SK-N-SH (cell line): ENCODE measurements around the gene SELENOM. TPM values are rescaled to one million over a fixed set of nuclear protein-coding genes. Genes with fewer than 3 reads are reported as not detected.
A peak's percentile ranks its signal among the peaks of the same experiment; 100 is the strongest.

Source experiments
- CTCF ChIA-PET: fragments of 300-600, 350-600 bp; formaldehyde crosslinking; extraction: SDS; loops from one replicate; lab custom pipeline; 2021; lab: Yijun Ruan, JAX
- POLR2A ChIA-PET: fragments of 350-600 bp; sonication (Branson Sonifier 250); formaldehyde crosslinking; extraction: SDS; loops from one replicate; lab custom pipeline; 2020; ENCODE audit warnings: antibody characterized with exemption, inconsistent platforms; lab: Yijun Ruan, JAX
- DNase-seq: peaks from one replicate; pipeline ENCODE4 v3.0.0; 2012
- H2AFZ ChIP-seq: fragments of 200-600 bp; sonication (generic); 2 replicates; pipeline ENCODE4 v1.8.1; 2016; ENCODE audit warnings: antibody characterized with exemption, mild to moderate bottlenecking, low read depth
- H3F3A ChIP-seq: fragments of 200-600 bp; sonication (generic); replicated peaks from 2 replicates; pipeline ENCODE3; 2016; ENCODE audit warnings: antibody characterized with exemption, mild to moderate bottlenecking; ENCODE audit not compliant: insufficient read depth
- H3K27ac ChIP-seq, 2 experiments: fragments of 200-500 bp in 1 of 2; fragments of 200-600 bp in 1 of 2; sonication (Bioruptor generic) in 1 of 2; sonication (generic), shearing (Covaris generic) in 1 of 2; 2 replicates each; pipeline versions ENCODE4 v1.5.1 to v1.6.1; 2014 to 2016; ENCODE audit warnings: low read depth in 2 of 2, inconsistent platforms in 1 of 2, low read length in 1 of 2, mild to moderate bottlenecking in 1 of 2, mixed read lengths in 1 of 2
- H3K27me3 ChIP-seq: fragments of 200-600 bp; sonication (generic), shearing (Covaris generic); 2 replicates; pipeline ENCODE4 v1.6.1; 2016; ENCODE audit warnings: mixed run types; ENCODE audit not compliant: insufficient read depth
- H3K36me3 ChIP-seq, 2 experiments: fragments of 200-500 bp in 1 of 2; fragments of 200-600 bp in 1 of 2; sonication (Bioruptor generic) in 1 of 2; sonication (generic) in 1 of 2; replicated peaks in 1 of 2; 2 replicates each; pipeline versions ENCODE3 to v1.5.1; 2014 to 2016; ENCODE audit warnings: low read length in 1 of 2, mild to moderate bottlenecking in 1 of 2; ENCODE audit not compliant: insufficient read depth in 2 of 2, control insufficient read depth in 1 of 2
- H3K4me1 ChIP-seq, 2 experiments: fragments of 200-500 bp in 1 of 2; fragments of 200-600 bp in 1 of 2; sonication (Bioruptor generic) in 1 of 2; sonication (generic), shearing (Covaris generic) in 1 of 2; 2 replicates each; pipeline versions ENCODE4 v1.5.1 to v1.6.1; 2014 to 2016; ENCODE audit warnings: low read depth in 1 of 2, low read length in 1 of 2, mixed run types in 1 of 2; ENCODE audit not compliant: insufficient read depth in 2 of 2, control insufficient read depth in 1 of 2
- H3K4me2 ChIP-seq: fragments of 200-600 bp; sonication (generic), shearing (Covaris generic); 2 replicates; pipeline ENCODE4 v1.6.1; 2017; ENCODE audit warnings: mixed run types
- H3K4me3 ChIP-seq, 2 experiments: fragments of 200-500 bp in 1 of 2; fragments of 200-600 bp in 1 of 2; sonication (Bioruptor generic) in 1 of 2; sonication (generic), shearing (Covaris generic) in 1 of 2; 2 replicates each; pipeline versions ENCODE4 v1.5.1 to v1.8.1; 2014 to 2016; ENCODE audit warnings: low read depth in 2 of 2, inconsistent platforms in 1 of 2, low read length in 1 of 2, mild to moderate bottlenecking in 1 of 2, mixed read lengths in 1 of 2, moderate library complexity in 1 of 2
- H3K79me2 ChIP-seq: fragments of 200-600 bp; sonication (generic); 2 replicates; pipeline ENCODE4 v1.8.1; 2017; ENCODE audit warnings: mild to moderate bottlenecking; ENCODE audit not compliant: insufficient read depth
- H3K9ac ChIP-seq: fragments of 200-600 bp; sonication (generic); 2 replicates; pipeline ENCODE4 v1.6.1; 2017; ENCODE audit warnings: mixed run types
- H3K9me2 ChIP-seq: fragments of 200-600 bp; sonication (generic); 2 replicates; pipeline ENCODE4 v1.6.1; 2017; ENCODE audit warnings: mixed run types
- H3K9me3 ChIP-seq: fragments of 200-600 bp; sonication (generic); 2 replicates; pipeline ENCODE4 v1.6.1; 2017; ENCODE audit warnings: mixed run types, mild to moderate bottlenecking, moderate library complexity
- H4K20me1 ChIP-seq: fragments of 200-600 bp; sonication (generic); 2 replicates; pipeline ENCODE4 v1.6.1; 2017; ENCODE audit warnings: mild to moderate bottlenecking, mixed run types; ENCODE audit not compliant: insufficient read depth
- ELF1 ChIP-seq: IDR thresholded peaks from 2 replicates; pipeline ENCODE4 v1.4.0; 2012
- EP300 ChIP-seq, 2 experiments: IDR thresholded peaks; 2 replicates each; pipeline versions ENCODE4 v1.4.0 to v1.6.1; 2012; ENCODE audit warnings: borderline replicate concordance in 1 of 2, low read depth in 1 of 2, low read length in 1 of 2
- EZH2phosphoT487 ChIP-seq: fragments of 200-600 bp; sonication (generic); IDR thresholded peaks from 2 replicates; pipeline ENCODE4 v1.6.1; 2017; ENCODE audit warnings: low read depth, mixed run types, mild to moderate bottlenecking, antibody characterized with exemption, moderate library complexity, borderline replicate concordance
- FOXM1 ChIP-seq: IDR thresholded peaks from 2 replicates; pipeline ENCODE4 v1.4.0; 2012; ENCODE audit warnings: low read depth, mild to moderate bottlenecking
- GABPA ChIP-seq: IDR thresholded peaks from 2 replicates; pipeline ENCODE4 v1.4.0; 2012; ENCODE audit warnings: low read depth, mild to moderate bottlenecking
- GATA2 ChIP-seq: sonication (generic); formaldehyde crosslinking; IDR thresholded peaks from 2 replicates; pipeline ENCODE4 v1.5.0; 2020; ENCODE audit warnings: mild to moderate bottlenecking, missing genetic modification reagents
- JUND ChIP-seq: IDR thresholded peaks from 2 replicates; pipeline ENCODE4 v1.4.0; 2012
- MEF2A ChIP-seq: IDR thresholded peaks from 2 replicates; pipeline ENCODE4 v1.4.0; 2012; ENCODE audit warnings: low read depth, borderline replicate concordance
- POLR2AphosphoS5 ChIP-seq: IDR thresholded peaks from 2 replicates; pipeline ENCODE4 v1.6.1; 2012; ENCODE audit warnings: low read depth, low read length
- RFX5 ChIP-seq: IDR thresholded peaks from 2 replicates; pipeline ENCODE4 v1.6.1; 2012; ENCODE audit warnings: mild to moderate bottlenecking, improper control_type of control experiment, low read length
- SIN3A ChIP-seq: IDR thresholded peaks from 2 replicates; pipeline ENCODE4 v1.6.1; 2012; ENCODE audit warnings: low read depth, mild to moderate bottlenecking, low read length, moderate library complexity, borderline replicate concordance
- SMC3 ChIP-seq: IDR thresholded peaks from 2 replicates; pipeline ENCODE4 v1.6.1; 2012; ENCODE audit warnings: low read depth, low read length, improper control_type of control experiment
- TAF1 ChIP-seq: IDR thresholded peaks from 2 replicates; pipeline ENCODE4 v1.6.1; 2012; ENCODE audit warnings: low read depth, mild to moderate bottlenecking, low read length, moderate library complexity, borderline replicate concordance
- TCF12 ChIP-seq: IDR thresholded peaks from 2 replicates; pipeline ENCODE4 v1.4.0; 2012
- YY1 ChIP-seq: IDR thresholded peaks from 2 replicates; pipeline ENCODE4 v1.4.0; 2012; ENCODE audit warnings: low read depth, mild to moderate bottlenecking
- WGBS: methylation state at CpG from one replicate; pipeline ENCODE4 v1.1.6; 2017; ENCODE audit warnings: low lambda C conversion rate; 5-methylcytosine and 5-hydroxymethylcytosine counted together
- polyA plus RNA-seq, 3 experiments: library from polyadenylated mRNA; depleted of rRNA; stranded (reverse); fragments of >200 nt; gene quantifications; 2 replicates each; pipeline ENCODE4 v1.2.3, GENCODE V29; 2012
- TF ChIP-seq, protein P1 (sequence below): IDR thresholded peaks from 2 replicates; pipeline ENCODE4 v1.4.0; 2012; ENCODE audit warnings: low read depth, borderline replicate concordance
- TF ChIP-seq, protein P2 (sequence below): IDR thresholded peaks from 2 replicates; pipeline ENCODE4 v1.4.0; 2012; ENCODE audit warnings: low read depth
- TF ChIP-seq, protein P3 (sequence below): fragments of 150-350 bp; IDR thresholded peaks from 2 replicates; pipeline ENCODE4 v1.6.1; 2017; ENCODE audit warnings: antibody characterized with exemption, low read length, low read depth, borderline replicate concordance
- TF ChIP-seq, protein P4 (sequence below): fragments of 200-600 bp; sonication (generic); IDR thresholded peaks from 2 replicates; pipeline ENCODE4 v1.6.1; 2017; ENCODE audit warnings: antibody characterized with exemption, mild to moderate bottlenecking, moderate library complexity

SELENOM gene
- polyA plus RNA-seq, 1 of the 3 experiments (the other 2 are of a cell fraction) = 117 TPM

DNA sequence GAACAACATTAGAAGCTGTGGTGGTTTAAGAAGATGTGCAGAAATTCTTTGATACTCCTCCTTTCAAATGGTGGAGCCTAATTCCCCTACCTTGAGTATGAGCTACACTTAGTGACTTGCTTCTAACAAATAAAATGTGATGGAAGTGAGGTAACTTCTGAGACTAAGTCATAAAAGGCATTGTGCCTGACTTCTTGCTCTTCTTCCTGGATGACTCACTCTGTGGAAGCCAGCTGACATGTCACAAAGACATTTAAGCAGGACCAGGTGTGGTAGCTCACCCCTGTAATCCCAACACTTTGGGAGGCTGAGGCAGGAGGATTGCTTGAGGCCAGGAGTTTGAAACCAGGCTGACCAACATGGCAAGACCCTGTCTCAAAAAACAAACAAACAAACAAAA is 36.9 kb upstream of the SELENOM start (continued):
- TF ChIP-seq, protein P1, sequence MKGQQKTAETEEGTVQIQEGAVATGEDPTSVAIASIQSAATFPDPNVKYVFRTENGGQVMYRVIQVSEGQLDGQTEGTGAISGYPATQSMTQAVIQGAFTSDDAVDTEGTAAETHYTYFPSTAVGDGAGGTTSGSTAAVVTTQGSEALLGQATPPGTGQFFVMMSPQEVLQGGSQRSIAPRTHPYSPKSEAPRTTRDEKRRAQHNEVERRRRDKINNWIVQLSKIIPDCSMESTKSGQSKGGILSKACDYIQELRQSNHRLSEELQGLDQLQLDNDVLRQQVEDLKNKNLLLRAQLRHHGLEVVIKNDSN = no peak
- TF ChIP-seq ELF1 = 0 out of 2 replicates have a peak, but pooled peaks have one; percentile 28
- TF ChIP-seq, all 33 proteins: peak for 3

DNA sequence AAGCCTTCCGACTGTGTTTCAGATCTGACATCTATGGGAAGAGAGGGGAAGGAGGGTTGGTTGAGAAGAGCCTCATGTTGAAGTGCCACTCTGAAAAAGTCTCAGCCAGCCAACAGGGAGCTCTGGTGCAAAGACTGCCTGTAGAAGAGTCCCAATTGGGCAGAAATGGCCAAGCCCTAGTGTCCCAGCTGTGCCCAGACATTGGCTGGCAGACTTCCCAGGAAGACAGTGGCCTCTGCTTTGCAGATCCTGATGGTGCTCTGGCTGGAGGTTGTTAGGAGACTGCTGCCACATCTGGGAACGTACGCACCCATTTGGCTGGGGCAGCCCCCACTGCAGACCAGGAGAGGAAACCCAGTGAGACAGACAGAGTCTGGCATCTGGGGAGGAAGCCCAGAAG is 36.2 kb upstream of the SELENOM start:
- Histone ChIP-seq H3K9ac (no peak overlapping the region), H3K9me2 (no peaks in the 10 kb centered on the region), H3K36me3 (no peaks in the 10 kb centered on the region), H4K20me1 (no peaks in the 10 kb centered on the region), H3K4me3 (no peak overlapping the region), H3K79me2 (no peaks in the 10 kb centered on the region), H3K27me3 (peaks cover 4% of the 10 kb centered on the region; the same call in 1 of the 2 replicates), H3K27ac (peak overlapping the region in 1 of 2 experiments; percentile 72; a peak in 2 of 4 replicates), H3K4me1 (peaks cover 0 to 32% of the 10 kb centered on the region in 2 experiments; a peak in 2 of 4 replicates), H3F3A (no peaks in the 10 kb centered on the region), H3K9me3 (0 out of 2 replicates have a peak, but pooled peaks cover 4% of the 10 kb centered on the region), H3K4me2 (no peak overlapping the region), H2AFZ (no peak overlapping the region)
- TF ChIP-seq GATA2 (CRISPR knock-in tag) (no peak), EP300 (IDR thresholded peaks at IDR 0.05; ENCODE audit: borderline replicate concordance in 1 of 2, low read depth in 1 of 2, low read length in 1 of 2) (0 out of 4 replicates have a peak, but pooled peaks of 1 of the 2 experiments have one; percentile 11), FOXM1 (no peak), TCF12 (no peak)
- TF ChIP-seq, protein P2, sequence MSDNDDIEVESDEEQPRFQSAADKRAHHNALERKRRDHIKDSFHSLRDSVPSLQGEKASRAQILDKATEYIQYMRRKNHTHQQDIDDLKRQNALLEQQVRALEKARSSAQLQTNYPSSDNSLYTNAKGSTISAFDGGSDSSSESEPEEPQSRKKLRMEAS = no peak
- ChIA-PET POLR2A (interaction anchor here (0.6 to 1.6 kb wide), 4 partner anchors 8 to 63 kb away, joined by 3 to 5 read pairs (median 3); partner anchors contain the start of genes INPP5J, SELENOM and SMTN), CTCF (interaction anchor here (1.1 to 5.0 kb wide), 9 partner anchors 12 to 197 kb away, joined by 3 to 22 read pairs (median 5); partner anchors contain the start of gene SELENOM)
- 72% methylated on average over 3 of the region's 3 CpGs for WGBS
- peak; percentile 53 for DNase-seq

DNA sequence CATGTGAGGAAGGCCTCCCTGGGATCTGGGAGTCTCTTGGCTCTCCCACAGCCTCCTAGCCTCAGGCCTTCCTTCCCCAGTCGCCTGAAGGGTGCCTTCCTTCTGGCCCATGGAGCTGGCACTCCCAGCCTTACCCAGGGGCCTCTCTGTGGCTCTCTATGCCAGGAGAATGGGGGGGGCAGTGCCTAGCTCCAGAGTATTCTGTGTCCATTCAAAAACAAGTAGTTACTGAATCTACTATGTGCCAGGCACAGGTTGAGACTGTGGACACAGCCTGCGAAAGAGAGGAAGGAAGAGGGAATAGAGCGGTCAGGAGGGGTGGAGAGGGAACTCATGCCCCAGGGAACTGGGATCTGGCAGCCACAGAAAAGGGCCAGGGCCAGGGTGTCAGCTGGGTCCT is 35.7 kb upstream of the SELENOM start:
- POLR2A ChIA-PET = interaction anchor here (0.6 to 1.6 kb wide), 4 partner anchors 8 to 62 kb away, joined by 3 to 5 read pairs (median 3); partner anchors contain the start of genes INPP5J, SELENOM and SMTN
- no peak overlapping the region for H2AFZ ChIP-seq
- 54% methylated on average over 3 of the region's 3 CpGs for WGBS
- CTCF ChIA-PET = interaction anchor here (1.3 to 5.0 kb wide), 5 partner anchors 13 to 196 kb away, joined by 4 to 22 read pairs (median 5); partner anchors contain the start of gene SELENOM
- no peaks in the 10 kb centered on the region for H3F3A ChIP-seq
- TF ChIP-seq POLR2AphosphoS5 = no peak
- TF ChIP-seq, protein P3, sequence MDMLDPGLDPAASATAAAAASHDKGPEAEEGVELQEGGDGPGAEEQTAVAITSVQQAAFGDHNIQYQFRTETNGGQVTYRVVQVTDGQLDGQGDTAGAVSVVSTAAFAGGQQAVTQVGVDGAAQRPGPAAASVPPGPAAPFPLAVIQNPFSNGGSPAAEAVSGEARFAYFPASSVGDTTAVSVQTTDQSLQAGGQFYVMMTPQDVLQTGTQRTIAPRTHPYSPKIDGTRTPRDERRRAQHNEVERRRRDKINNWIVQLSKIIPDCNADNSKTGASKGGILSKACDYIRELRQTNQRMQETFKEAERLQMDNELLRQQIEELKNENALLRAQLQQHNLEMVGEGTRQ = no peak
- TF ChIP-seq EZH2phosphoT487 = no peak
- TF ChIP-seq YY1 = no peak
- no peak for TF ChIP-seq FOXM1
- TF ChIP-seq JUND = no peak
- TF ChIP-seq MEF2A = no peak
- TF ChIP-seq TAF1 = no peak
- no peak for TF ChIP-seq SIN3A
- no peak for TF ChIP-seq SMC3
- TF ChIP-seq RFX5 = no peak
- no peak for TF ChIP-seq GATA2 (CRISPR knock-in tag)
- TF ChIP-seq, protein P4, sequence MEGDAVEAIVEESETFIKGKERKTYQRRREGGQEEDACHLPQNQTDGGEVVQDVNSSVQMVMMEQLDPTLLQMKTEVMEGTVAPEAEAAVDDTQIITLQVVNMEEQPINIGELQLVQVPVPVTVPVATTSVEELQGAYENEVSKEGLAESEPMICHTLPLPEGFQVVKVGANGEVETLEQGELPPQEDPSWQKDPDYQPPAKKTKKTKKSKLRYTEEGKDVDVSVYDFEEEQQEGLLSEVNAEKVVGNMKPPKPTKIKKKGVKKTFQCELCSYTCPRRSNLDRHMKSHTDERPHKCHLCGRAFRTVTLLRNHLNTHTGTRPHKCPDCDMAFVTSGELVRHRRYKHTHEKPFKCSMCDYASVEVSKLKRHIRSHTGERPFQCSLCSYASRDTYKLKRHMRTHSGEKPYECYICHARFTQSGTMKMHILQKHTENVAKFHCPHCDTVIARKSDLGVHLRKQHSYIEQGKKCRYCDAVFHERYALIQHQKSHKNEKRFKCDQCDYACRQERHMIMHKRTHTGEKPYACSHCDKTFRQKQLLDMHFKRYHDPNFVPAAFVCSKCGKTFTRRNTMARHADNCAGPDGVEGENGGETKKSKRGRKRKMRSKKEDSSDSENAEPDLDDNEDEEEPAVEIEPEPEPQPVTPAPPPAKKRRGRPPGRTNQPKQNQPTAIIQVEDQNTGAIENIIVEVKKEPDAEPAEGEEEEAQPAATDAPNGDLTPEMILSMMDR = no peak
- TF ChIP-seq GABPA = no peak
- H3K79me2 ChIP-seq = no peaks in the 10 kb centered on the region
- H3K9me2 ChIP-seq = no peaks in the 10 kb centered on the region
- 0 out of 2 replicates have a peak, but pooled peaks cover 4% of the 10 kb centered on the region for H3K9me3 ChIP-seq
- peaks cover 4% of the 10 kb centered on the region; the same call in 1 of the 2 replicates for H3K27me3 ChIP-seq
- H4K20me1 ChIP-seq = no peaks in the 10 kb centered on the region
- no peaks in the 10 kb centered on the region for H3K36me3 ChIP-seq
- no peak overlapping the region for H3K4me2 ChIP-seq
- H3K4me3 ChIP-seq = no peak overlapping the region
- H3K27ac ChIP-seq = peak overlapping the region in 1 of 2 experiments; percentile 72; a peak in 2 of 4 replicates
- peak; percentile 43 for DNase-seq
- peaks cover 0 to 32% of the 10 kb centered on the region in 2 experiments; a peak in 2 of 4 replicates for H3K4me1 ChIP-seq
- no peak overlapping the region for H3K9ac ChIP-seq
